ENCODE results near the gene APEX1.

The APEX1 gene

DNA sequence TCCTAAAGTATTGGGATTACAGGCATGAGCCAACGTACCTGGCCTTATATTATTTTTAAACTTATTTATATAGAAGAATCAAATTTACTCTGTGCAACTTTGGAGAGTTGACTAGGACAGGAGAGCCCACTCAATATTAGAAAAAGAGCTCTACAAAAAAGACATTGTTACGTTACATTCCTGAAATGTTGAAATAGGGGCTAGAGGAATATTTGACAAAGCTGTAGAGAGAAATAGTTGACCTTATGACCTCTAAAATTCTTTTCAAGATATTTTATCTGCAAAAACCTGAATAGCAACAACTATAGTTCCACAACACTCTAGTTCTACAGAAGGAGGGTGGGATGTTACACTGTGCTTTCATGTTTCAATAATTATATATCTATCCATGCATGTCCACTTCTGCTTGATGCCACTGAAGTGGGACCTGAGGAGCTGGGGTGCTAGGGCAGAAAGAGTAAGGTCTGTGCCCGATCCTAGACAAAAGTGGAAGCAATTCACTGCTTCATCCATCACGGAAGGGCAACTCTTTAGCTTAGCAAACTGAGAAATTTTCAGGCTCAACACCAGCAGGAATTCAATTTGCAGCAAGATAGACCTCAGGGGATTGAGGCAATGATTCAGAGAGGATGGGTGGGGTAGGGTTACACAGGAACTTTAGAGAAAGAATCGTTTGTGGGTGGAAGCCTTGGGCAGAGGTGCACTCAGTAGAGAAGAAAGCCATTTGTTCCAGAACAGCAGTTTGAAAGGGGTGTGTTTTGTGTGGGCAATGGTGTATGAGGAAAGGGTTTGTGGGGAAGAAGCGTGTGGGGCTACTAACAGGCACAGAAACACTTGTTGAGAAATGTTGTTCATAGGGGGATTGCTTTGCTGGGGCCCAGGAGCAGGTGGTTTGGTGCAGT, 34.3 kb downstream of the APEX1 start:
- TF ChIP-seq, protein P1, sequence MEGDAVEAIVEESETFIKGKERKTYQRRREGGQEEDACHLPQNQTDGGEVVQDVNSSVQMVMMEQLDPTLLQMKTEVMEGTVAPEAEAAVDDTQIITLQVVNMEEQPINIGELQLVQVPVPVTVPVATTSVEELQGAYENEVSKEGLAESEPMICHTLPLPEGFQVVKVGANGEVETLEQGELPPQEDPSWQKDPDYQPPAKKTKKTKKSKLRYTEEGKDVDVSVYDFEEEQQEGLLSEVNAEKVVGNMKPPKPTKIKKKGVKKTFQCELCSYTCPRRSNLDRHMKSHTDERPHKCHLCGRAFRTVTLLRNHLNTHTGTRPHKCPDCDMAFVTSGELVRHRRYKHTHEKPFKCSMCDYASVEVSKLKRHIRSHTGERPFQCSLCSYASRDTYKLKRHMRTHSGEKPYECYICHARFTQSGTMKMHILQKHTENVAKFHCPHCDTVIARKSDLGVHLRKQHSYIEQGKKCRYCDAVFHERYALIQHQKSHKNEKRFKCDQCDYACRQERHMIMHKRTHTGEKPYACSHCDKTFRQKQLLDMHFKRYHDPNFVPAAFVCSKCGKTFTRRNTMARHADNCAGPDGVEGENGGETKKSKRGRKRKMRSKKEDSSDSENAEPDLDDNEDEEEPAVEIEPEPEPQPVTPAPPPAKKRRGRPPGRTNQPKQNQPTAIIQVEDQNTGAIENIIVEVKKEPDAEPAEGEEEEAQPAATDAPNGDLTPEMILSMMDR (IDR thresholded peaks at IDR 0.05; ENCODE audit: control insufficient read depth, extremely low read depth, insufficient read depth), result no peak
- DNase-seq (ENCODE audit: low read depth), result no peak
- H3K4me3 ChIP-seq (ENCODE audit: low read depth, low read length), result no peak overlapping the region

DNA sequence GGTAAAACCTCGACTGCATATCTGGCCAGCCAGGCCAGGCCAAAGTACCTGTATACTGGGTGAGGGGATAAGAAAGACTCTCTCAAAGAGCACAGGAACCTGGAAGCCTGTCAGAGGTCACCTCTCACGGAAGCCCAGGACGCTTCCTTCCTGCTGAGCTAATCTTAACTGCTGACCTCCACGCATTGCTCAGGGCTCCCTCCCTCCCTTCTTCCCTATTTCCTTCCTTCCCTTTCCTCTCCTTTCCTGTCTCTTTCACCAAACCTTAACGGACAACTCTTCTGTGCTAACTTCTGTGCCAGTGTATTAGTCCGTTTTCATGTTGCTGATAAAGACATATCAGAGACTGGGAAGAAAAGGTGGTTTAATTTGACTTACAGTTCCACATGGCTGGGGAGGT, 35.5 kb downstream of the APEX1 start:
- DNase-seq (ENCODE audit: low read depth), result no peak
- H3K4me3 ChIP-seq (ENCODE audit: low read depth, low read length), result no peak overlapping the region
- TF ChIP-seq, protein P1 (IDR thresholded peaks at IDR 0.05; ENCODE audit: control insufficient read depth, extremely low read depth, insufficient read depth), result no peak

DNA sequence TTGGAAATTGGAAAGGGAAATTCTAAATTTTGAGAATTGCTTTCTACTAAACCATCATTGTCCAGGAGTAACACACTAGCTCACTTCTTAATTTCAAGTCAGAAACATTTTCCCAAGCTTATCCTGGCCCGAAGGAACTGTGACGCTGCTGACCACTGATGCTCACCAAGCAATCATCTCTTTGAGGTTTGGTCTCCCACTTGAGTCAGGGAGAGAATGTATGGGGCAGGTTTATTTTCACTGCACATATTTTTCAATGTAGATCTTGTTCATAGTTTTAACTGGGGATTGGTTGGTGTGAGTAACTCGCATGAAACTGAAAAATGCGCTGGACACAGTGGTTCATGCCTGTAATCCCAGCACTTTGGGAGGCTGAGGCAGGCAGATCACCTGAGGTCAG, 37.5 kb downstream of the APEX1 start:
- TF ChIP-seq, protein P1 (IDR thresholded peaks at IDR 0.05; ENCODE audit: control insufficient read depth, extremely low read depth, insufficient read depth), result no peak
- DNase-seq (ENCODE audit: low read depth), result no peak
- H3K4me3 ChIP-seq (ENCODE audit: low read depth, low read length), result no peak overlapping the region

DNA sequence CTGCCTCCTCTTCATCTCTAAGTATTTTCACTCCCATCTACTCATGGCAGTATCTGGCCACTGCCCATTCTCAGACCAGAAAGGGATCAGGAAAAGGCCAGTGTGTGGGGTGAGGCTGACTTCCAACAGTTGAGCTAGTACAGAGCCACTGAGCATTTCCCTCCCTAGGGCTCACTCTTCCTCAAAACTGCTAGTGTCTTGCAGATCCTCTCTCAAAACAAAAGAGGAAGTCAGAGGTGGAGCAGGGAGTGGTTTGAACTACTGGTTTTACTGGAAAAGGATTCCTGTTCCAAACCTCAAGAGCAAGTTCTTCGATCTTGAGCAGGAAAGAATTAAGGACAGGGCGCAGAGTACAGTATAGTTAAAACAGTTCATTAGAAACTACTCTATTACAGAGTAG, 38.6 kb downstream of the APEX1 start:
- TF ChIP-seq, protein P1 (IDR thresholded peaks at IDR 0.05; ENCODE audit: control insufficient read depth, extremely low read depth, insufficient read depth), result no peak
- DNase-seq (ENCODE audit: low read depth), result no peak
- H3K4me3 ChIP-seq (ENCODE audit: low read depth, low read length), result no peak overlapping the region

DNA sequence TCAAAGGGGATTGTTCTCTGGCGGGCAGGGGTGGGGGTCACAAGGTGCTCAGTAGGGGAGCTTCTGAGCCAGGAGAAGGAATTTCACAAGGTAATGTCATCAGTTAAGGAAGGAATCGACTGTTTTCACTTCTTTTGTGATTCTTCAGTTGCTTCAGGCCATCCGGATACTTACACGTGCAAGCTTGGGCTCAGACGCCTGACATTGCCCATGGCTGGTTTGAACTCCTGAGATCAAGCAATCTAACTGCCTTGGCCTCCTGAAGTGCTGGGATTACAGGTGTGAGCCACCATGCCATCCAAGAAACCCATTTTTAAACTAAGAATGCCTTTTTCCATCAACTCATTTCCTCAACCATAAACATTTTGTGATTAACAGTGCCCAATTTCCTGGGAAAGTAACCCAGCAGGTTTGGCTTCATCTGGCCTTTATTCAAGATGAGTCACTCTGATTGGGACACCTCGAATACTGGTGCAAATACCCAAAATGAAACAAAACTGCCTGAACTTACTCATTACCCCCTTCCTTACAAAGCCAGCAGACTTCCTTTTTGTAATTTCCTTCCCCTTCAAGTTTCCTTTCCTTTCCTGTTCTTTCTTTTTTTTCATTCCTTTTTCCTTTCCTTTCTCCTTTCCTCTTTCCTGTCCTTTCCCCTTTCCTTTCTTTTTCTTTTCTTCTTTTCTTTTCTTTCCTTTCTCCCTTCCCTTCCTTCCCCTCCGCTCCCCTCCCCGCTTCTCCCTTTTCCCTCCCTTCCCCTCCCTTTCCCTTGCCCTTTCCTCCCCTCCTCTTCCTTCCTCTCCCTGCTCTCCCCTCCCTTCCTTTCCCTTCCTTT, 40.1 kb downstream of the APEX1 start:
- TF ChIP-seq, protein P1 (IDR thresholded peaks at IDR 0.05; ENCODE audit: control insufficient read depth, extremely low read depth, insufficient read depth), result no peak
- no peak for DNase-seq (ENCODE audit: low read depth)
- no peak overlapping the region for H3K4me3 ChIP-seq (ENCODE audit: low read depth, low read length)

DNA sequence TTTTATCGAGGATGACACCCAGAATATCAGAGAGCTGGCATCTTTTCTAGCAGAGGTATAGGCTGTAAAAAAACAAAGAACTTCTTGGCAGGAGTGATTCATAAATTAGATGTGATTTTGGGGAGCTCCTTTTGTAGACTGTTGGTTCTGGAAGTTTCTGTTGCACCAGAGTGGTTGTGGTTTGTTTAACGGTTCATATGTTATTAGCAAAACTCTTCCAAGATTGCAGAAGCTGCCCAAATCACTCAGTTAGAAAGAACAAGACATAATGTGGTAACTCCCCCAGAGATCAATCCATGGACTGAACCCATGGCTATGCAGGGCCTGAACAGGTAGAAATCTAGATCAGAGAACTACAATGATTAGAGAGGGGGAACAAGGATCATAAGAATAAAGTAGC, 43.6 kb downstream of the APEX1 start:
- DNase-seq (ENCODE audit: low read depth), result no peak
- no peak overlapping the region for H3K4me3 ChIP-seq (ENCODE audit: low read depth, low read length)
- TF ChIP-seq, protein P1 (IDR thresholded peaks at IDR 0.05; ENCODE audit: control insufficient read depth, extremely low read depth, insufficient read depth), result no peak

All from LNCaP clone FGC (cell line).